B cell (primary cell): ENCODE data around the gene IL23A. TPM values are rescaled to one million over a fixed set of nuclear protein-coding genes. Genes with fewer than 3 reads are reported as not detected.
A peak's percentile ranks its signal among the peaks of the same experiment; 100 is the strongest.

Source experiments
- ATAC-seq: fragments of 200-7000 bp; cut with Tn5 transposase; one replicate; pipeline ENCODE4 v1.10.0; 2021; ENCODE audit warnings: low read depth, mild to moderate bottlenecking, moderate number of reproducible peaks, moderate library complexity
- CTCF ChIA-PET: fragments of 350-600 bp; sonication (Branson Sonifier 250); formaldehyde crosslinking; loops from one replicate; lab custom pipeline; 2021; ENCODE audit warnings: antibody characterized with exemption, inconsistent platforms; lab: Charles Lee
- POLR2A ChIA-PET: fragments of 350-600 bp; sonication (Branson Sonifier 250); formaldehyde crosslinking; loops from one replicate; lab custom pipeline; 2021; ENCODE audit warnings: antibody characterized with exemption; lab: Charles Lee
- DNase-seq: peaks from one replicate; pipeline ENCODE4 v3.0.0; 2013
- H2AFZ ChIP-seq: 2 replicates; pipeline ENCODE4 v1.6.1; 2012; ENCODE audit warnings: mild to moderate bottlenecking, low read depth, low read length; ENCODE audit not compliant: insufficient read depth, poor library complexity, severe bottlenecking
- H3K27ac ChIP-seq, 2 donors: 1 replicate in 1 of 2; 2 replicates in 1 of 2; pipeline ENCODE4 v1.5.1; 2012 to 2013; ENCODE audit warnings: low read length in 2 of 2, mild to moderate bottlenecking in 2 of 2, moderate library complexity in 1 of 2
- H3K27me3 ChIP-seq, 4 experiments: fragments of 200-600 bp in 1 of 4; sonication (generic) in 1 of 4; replicated peaks in 1 of 4; 1 replicate in 2 of 4; 2 replicates in 2 of 4; pipeline versions ENCODE4 v1.6.1 to v1.7.0; 2013 to 2016; ENCODE audit warnings: low read length in 3 of 4, mild to moderate bottlenecking in 2 of 4, mixed read lengths in 1 of 4, moderate library complexity in 1 of 4; ENCODE audit not compliant: insufficient read depth in 4 of 4, control insufficient read depth in 3 of 4; ENCODE audit errors: control extremely low read depth in 1 of 4
- H3K36me3 ChIP-seq, 2 experiments: replicated peaks in 1 of 2; 1 replicate in 1 of 2; 2 replicates in 1 of 2; pipeline versions ENCODE4 v1.6.1 to v1.7.1; 2013; ENCODE audit warnings: low read length in 1 of 2; ENCODE audit not compliant: insufficient read depth in 2 of 2, control insufficient read depth in 1 of 2; ENCODE audit errors: control extremely low read depth in 1 of 2, extremely low read depth in 1 of 2
- H3K4me1 ChIP-seq, 2 donors: fragments of 200-600 bp in 1 of 2; sonication (generic) in 1 of 2; 1 replicate in 1 of 2; 2 replicates in 1 of 2; pipeline versions ENCODE4 v1.5.1 to v1.6.1; 2013 to 2017; ENCODE audit warnings: low read length in 2 of 2; ENCODE audit not compliant: control insufficient read depth in 2 of 2, insufficient read depth in 2 of 2
- H3K4me2 ChIP-seq: replicated peaks from 2 replicates; pipeline ENCODE3; 2012; ENCODE audit warnings: mild to moderate bottlenecking, low read depth, low read length; ENCODE audit not compliant: poor library complexity, severe bottlenecking
- H3K4me3 ChIP-seq, 5 experiments: fragments of 200-600 bp in 1 of 5; sonication (generic) in 1 of 5; 1 replicate in 3 of 5; 2 replicates in 2 of 5; pipeline versions ENCODE4 v1.5.1 to v1.7.0; 2011 to 2016; ENCODE audit warnings: low read length in 4 of 5, mild to moderate bottlenecking in 4 of 5, low read depth in 2 of 5, control low read depth in 1 of 5, moderate library complexity in 1 of 5; ENCODE audit not compliant: insufficient read depth in 1 of 5; ENCODE audit errors: control extremely low read depth in 1 of 5, extremely low read depth in 1 of 5
- H3K79me2 ChIP-seq: fragments of 200-600 bp; sonication (generic); one replicate; pipeline ENCODE4 v1.6.0; 2016; ENCODE audit warnings: low read length; ENCODE audit not compliant: control insufficient read depth, insufficient read depth
- H3K9ac ChIP-seq: fragments of 200-600 bp; sonication (generic); 2 replicates; pipeline ENCODE4 v1.6.1; 2017; ENCODE audit warnings: mild to moderate bottlenecking, low read length, moderate library complexity
- H3K9me3 ChIP-seq, 3 donors: one replicate each; pipeline versions ENCODE4 v1.6.1 to v1.7.1; 2013; ENCODE audit warnings: low read length in 2 of 3; ENCODE audit not compliant: control insufficient read depth in 2 of 3, insufficient read depth in 1 of 3; ENCODE audit errors: control extremely low read depth in 1 of 3
- H4K20me1 ChIP-seq: 2 replicates; pipeline ENCODE4 v1.6.0; 2012; ENCODE audit warnings: mild to moderate bottlenecking, low read length; ENCODE audit not compliant: insufficient read depth, control insufficient read depth, poor library complexity, severe bottlenecking
- H3K27ac Mint-ChIP-seq: one replicate; pipeline ENCODE4 v1.8.0; 2021; ENCODE audit warnings: mixed read lengths
- H3K27me3 Mint-ChIP-seq: one replicate; pipeline ENCODE4 v1.8.0; 2021; ENCODE audit warnings: mixed read lengths
- H3K4me1 Mint-ChIP-seq: one replicate; pipeline ENCODE4 v1.8.0; 2021; ENCODE audit warnings: mixed read lengths
- H3K4me3 Mint-ChIP-seq: one replicate; pipeline ENCODE4 v1.8.0; 2021; ENCODE audit warnings: mixed read lengths
- H3K9me3 Mint-ChIP-seq: one replicate; pipeline ENCODE4 v1.8.0; 2022; ENCODE audit warnings: mixed read lengths; ENCODE audit not compliant: insufficient read depth
- CTCF ChIP-seq: fragments of 200-600 bp; IDR thresholded peaks from one replicate; pipeline ENCODE4 v1.8.0; 2022; ENCODE audit warnings: antibody characterized with exemption, mild to moderate bottlenecking
- EZH2 ChIP-seq: IDR thresholded peaks from 2 replicates; pipeline ENCODE4 v1.6.1; 2012; ENCODE audit warnings: borderline replicate concordance, low read depth, mild to moderate bottlenecking, moderate library complexity, low read length; ENCODE audit not compliant: insufficient read depth, poor library complexity, severe bottlenecking
- WGBS: methylation state at CpG from one replicate; pipeline ENCODE4 v1.1.5; 2013; ENCODE audit warnings: missing lambda C conversion rate; ENCODE audit not compliant: insufficient coverage; 5-methylcytosine and 5-hydroxymethylcytosine counted together
- intact Hi-C: fragments of 100-400 bp; cut with micrococcal nuclease; formaldehyde crosslinking; loops from one replicate; pipeline ENCODE4 v1.10.0; 2022
- polyA plus RNA-seq: library from polyadenylated mRNA; depleted of rRNA; stranded (reverse); fragments of >200 nt; gene quantifications from 2 replicates; pipeline ENCODE4 v1.2.3, GENCODE V29; 2012
- total RNA-seq, 2 donors: library from RNA; stranded (reverse); fragments of 120-200 nt in 1 of 2; gene quantifications; 1 replicate in 1 of 2; 2 replicates in 1 of 2; pipeline versions ENCODE4 v1.2.3 to v1.2.4, GENCODE V29; 2013 to 2022

Gene IL23A
- total and polyA plus RNA-seq, 2 donors (not counting 1 experiment from before 2014, with no cell fraction given): 20.5 to 32.6 TPM

GRCh38 chr12:56375598-56376434 lies 37.1 kb downstream of the IL23A start:
- peak; percentile 90 for ATAC-seq
- H2AFZ ChIP-seq: peak overlapping the region; percentile 52
- H4K20me1 ChIP-seq: no peaks in the 10 kb centered on the region
- H3K9me3 ChIP-seq: peaks cover 0 to 12% (median 10%) of the 10 kb centered on the region in 3 donors
- H3K79me2 ChIP-seq: no peaks in the 10 kb centered on the region
- peak; percentile 87 for DNase-seq
- intact Hi-C loops: loop anchor here (1.0 to 5.0 kb wide), 4 partner anchors 16 to 86 kb away; partner anchors contain the start of genes IL23A, STAT2 and TIMELESS
- peak overlapping the region; percentile 72 for H3K4me2 ChIP-seq
- 25% methylated on average over 3 of the region's 11 CpGs for WGBS
- no peaks in the 10 kb centered on the region for H3K36me3 ChIP-seq
- H3K4me1 ChIP-seq: peaks cover 49 to 64% of the 10 kb centered on the region in 2 donors
- no peaks in the 10 kb centered on the region for H3K27me3 ChIP-seq
- TF ChIP-seq CTCF (no peak), EZH2 (no peak)
- H3K27me3 Mint-ChIP-seq: no peaks in the 10 kb centered on the region
- peak overlapping the region; percentile 76 for H3K4me3 Mint-ChIP-seq
- no peaks in the 10 kb centered on the region for H3K9me3 Mint-ChIP-seq
- peak overlapping the region; percentile 75 to 80 for H3K27ac ChIP-seq
- H3K4me1 Mint-ChIP-seq: peaks cover 47% of the 10 kb centered on the region
- H3K4me3 ChIP-seq: peak overlapping the region in 2 of 5 experiments; percentile 29 to 44
- CTCF ChIA-PET: interaction anchor here (0.7 to 1.7 kb wide), 11 partner anchors 16 to 656 kb away, joined by 3 to 14 read pairs (median 3); partner anchors contain the start of genes CNPY2, IL23A, SMARCC2 and SPRYD4
- peak overlapping the region; percentile 39 for H3K9ac ChIP-seq
- POLR2A ChIA-PET: interaction anchor here (0.5 to 1.9 kb wide), 5 partner anchors 15 to 663 kb away, joined by 3 to 19 read pairs (median 5); partner anchors contain the start of gene STAT2
- peak overlapping the region; percentile 96 for H3K27ac Mint-ChIP-seq
